ENCODE results near the gene IL9.

The IL9 gene

GRCh38 chr5:135895474-135896006, at the start of gene IL9:
IL9 (minus strand) TSS chr5:135895841; CDS start chr5:135895816, 25 bp downstream.
- DNase-seq = no peak

GRCh38 chr5:135944967-135945560, 49.4 kb upstream of the IL9 start:
- DNase-seq = no peak

- no peak for DNase-seq
These were observed 48.9 kb upstream of the IL9 start for GRCh38 chr5:135944564-135944963.

GRCh38 chr5:135942202-135942771, 46.6 kb upstream of the IL9 start:
- DNase-seq = no peak

- no peak for DNase-seq
These were observed 46.1 kb upstream of the IL9 start for GRCh38 chr5:135941711-135942110.

- no peak for DNase-seq
These were observed 41.7 kb upstream of the IL9 start for GRCh38 chr5:135937245-135937911.

GRCh38 chr5:135934939-135935338, 39.3 kb upstream of the IL9 start:
- no peak for DNase-seq

- no peak for DNase-seq
These were observed 35.3 kb upstream of the IL9 start for GRCh38 chr5:135930949-135931295.

- no peak for DNase-seq
These were observed 34.6 kb upstream of the IL9 start for GRCh38 chr5:135930029-135930948.

GRCh38 chr5:135921388-135921787, 25.7 kb upstream of the IL9 start:
- no peak for DNase-seq

GRCh38 chr5:135920199-135920598, 24.6 kb upstream of the IL9 start:
- no peak for DNase-seq

GRCh38 chr5:135916638-135917263, 21.1 kb upstream of the IL9 start:
- DNase-seq = no peak

GRCh38 chr5:135915466-135916001, 19.9 kb upstream of the IL9 start:
- DNase-seq = no peak

GRCh38 chr5:135913713-135914626, 18.3 kb upstream of the IL9 start:
- no peak for DNase-seq

- no peak for DNase-seq
These were observed 9.5 kb upstream of the IL9 start for GRCh38 chr5:135905144-135905543.

- DNase-seq = no peak
These were observed 6.0 kb upstream of the IL9 start for GRCh38 chr5:135901633-135902032.

- DNase-seq = no peak
These were observed 4.6 kb upstream of the IL9 start for GRCh38 chr5:135900276-135900675.

GRCh38 chr5:135898651-135899050, 3.0 kb upstream of the IL9 start:
- DNase-seq = no peak

- no peak for DNase-seq
These were observed 852 bp downstream of the IL9 start for GRCh38 chr5:135894789-135895188.

- no peak for DNase-seq
These were observed 1.4 kb downstream of the IL9 start for GRCh38 chr5:135894276-135894675.

GRCh38 chr5:135891791-135892190, 3.9 kb downstream of the IL9 start:
- no peak for DNase-seq
